Type B pancreatic cell (in vitro differentiated cells): ENCODE data around the gene MYZAP. TPM values are rescaled to one million over a fixed set of nuclear protein-coding genes. Genes with fewer than 3 reads are reported as not detected.

Experiments used
- DNase-seq: peaks from one replicate; pipeline ENCODE4 v3.0.0; 2021; ENCODE audit warnings: mixed read lengths; ENCODE audit not compliant: unreplicated experiment; ENCODE audit errors: extremely low spot score
- H3K27ac Mint-ChIP-seq: 2 replicates; pipeline ENCODE4 v1.8.0; 2021; ENCODE audit warnings: mild to moderate bottlenecking, mixed read lengths
- H3K27me3 Mint-ChIP-seq: 2 replicates; pipeline ENCODE4 v1.8.0; 2021; ENCODE audit warnings: mixed read lengths
- H3K36me3 Mint-ChIP-seq: 2 replicates; pipeline ENCODE4 v1.8.0; 2021; ENCODE audit warnings: mixed read lengths
- H3K4me1 Mint-ChIP-seq: one replicate; pipeline ENCODE4 v1.8.0; 2021; ENCODE audit warnings: mixed read lengths; ENCODE audit not compliant: unreplicated experiment
- H3K4me3 Mint-ChIP-seq: 2 replicates; pipeline ENCODE4 v1.8.0; 2021; ENCODE audit warnings: mild to moderate bottlenecking, mixed read lengths
- H3K9me3 Mint-ChIP-seq: 2 replicates; pipeline ENCODE4 v1.8.0; 2021; ENCODE audit warnings: mixed read lengths
- total RNA-seq: library from RNA; stranded (reverse); gene quantifications from 2 replicates; pipeline ENCODE4 v1.2.1, GENCODE V29; 2021; ENCODE audit warnings: low replicate concordance
- TF ChIP-seq, protein P1 (sequence below): fragments of 200-600 bp; sonication (generic); conservative IDR thresholded peaks from 2 replicates; pipeline ENCODE4 v1.5.0; 2021; ENCODE audit warnings: antibody characterized with exemption, mild to moderate bottlenecking

The MYZAP gene
- total RNA-seq, 1 donor from 2014 or later: 5.7 TPM

DNA sequence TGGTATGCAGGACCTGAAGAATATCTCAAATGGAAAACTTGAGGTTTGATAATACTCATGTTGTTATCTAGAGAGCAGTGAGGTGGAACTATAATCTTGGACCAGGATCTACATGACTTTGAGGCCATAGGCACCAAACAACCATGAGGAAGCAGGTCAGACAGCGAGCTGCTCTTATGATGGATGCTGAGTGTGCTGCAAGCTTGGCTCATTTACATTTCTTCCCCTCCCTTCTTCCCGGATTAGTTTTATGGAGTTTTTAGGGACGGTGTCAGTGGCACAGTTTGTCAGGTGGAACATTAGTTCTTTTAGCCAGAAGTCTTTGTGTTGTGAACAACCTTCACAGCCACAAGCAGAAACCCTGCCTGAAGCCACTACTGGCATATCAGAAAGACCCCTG is 8.0 kb upstream of the MYZAP start:
- peaks cover 15% of the 10 kb centered on the region for H3K9me3 Mint-ChIP-seq
- TF ChIP-seq, protein P1, sequence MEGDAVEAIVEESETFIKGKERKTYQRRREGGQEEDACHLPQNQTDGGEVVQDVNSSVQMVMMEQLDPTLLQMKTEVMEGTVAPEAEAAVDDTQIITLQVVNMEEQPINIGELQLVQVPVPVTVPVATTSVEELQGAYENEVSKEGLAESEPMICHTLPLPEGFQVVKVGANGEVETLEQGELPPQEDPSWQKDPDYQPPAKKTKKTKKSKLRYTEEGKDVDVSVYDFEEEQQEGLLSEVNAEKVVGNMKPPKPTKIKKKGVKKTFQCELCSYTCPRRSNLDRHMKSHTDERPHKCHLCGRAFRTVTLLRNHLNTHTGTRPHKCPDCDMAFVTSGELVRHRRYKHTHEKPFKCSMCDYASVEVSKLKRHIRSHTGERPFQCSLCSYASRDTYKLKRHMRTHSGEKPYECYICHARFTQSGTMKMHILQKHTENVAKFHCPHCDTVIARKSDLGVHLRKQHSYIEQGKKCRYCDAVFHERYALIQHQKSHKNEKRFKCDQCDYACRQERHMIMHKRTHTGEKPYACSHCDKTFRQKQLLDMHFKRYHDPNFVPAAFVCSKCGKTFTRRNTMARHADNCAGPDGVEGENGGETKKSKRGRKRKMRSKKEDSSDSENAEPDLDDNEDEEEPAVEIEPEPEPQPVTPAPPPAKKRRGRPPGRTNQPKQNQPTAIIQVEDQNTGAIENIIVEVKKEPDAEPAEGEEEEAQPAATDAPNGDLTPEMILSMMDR: no peak
- no peak for DNase-seq
- H3K27me3 Mint-ChIP-seq: peaks cover 6% of the 10 kb centered on the region
- no peaks in the 10 kb centered on the region for H3K36me3 Mint-ChIP-seq
- no peak overlapping the region for H3K4me3 Mint-ChIP-seq
- no peaks in the 10 kb centered on the region for H3K4me1 Mint-ChIP-seq
- no peak overlapping the region for H3K27ac Mint-ChIP-seq

DNA sequence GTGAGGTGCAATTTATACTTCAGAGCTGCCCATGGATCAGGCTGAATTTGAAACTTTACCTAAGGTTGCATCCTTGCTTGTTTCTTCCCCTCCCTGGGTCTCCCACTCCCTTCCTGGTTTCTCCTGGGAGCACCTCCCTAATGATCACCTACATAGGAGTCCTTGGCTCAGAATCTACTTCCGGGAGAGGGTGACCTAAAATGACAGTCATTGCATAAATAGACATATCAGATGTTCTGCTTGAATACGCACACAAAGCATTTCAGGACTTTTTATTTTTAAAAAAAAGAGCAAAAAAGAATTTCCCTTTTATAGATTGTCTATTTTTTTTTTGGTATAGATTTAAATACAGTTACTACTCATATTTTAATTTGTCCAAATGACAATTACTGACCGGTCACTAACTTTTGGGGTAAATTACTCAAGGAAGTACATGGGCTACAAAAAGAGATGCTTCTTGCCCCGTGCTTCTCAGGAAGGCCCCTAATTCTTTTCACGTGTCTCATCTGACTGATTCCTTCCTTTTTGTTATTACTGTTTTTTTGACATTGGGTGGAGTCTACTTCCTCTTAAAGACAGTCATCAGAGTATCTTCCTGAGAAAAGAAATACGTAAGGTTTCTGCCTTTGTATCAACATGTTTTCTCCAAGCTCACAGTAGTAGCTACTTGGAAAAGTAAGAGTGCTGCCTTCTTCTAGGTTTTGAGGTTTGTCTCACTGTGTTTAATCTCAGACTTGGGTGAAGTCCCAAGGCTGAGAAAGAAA is 4.9 kb upstream of the MYZAP start:
- no peaks in the 10 kb centered on the region for H3K36me3 Mint-ChIP-seq
- no peak for DNase-seq
- no peak overlapping the region for H3K27ac Mint-ChIP-seq
- TF ChIP-seq, protein P1: no peak
- peaks cover 17% of the 10 kb centered on the region for H3K27me3 Mint-ChIP-seq
- peaks cover 7% of the 10 kb centered on the region for H3K4me1 Mint-ChIP-seq
- no peak overlapping the region for H3K4me3 Mint-ChIP-seq
- H3K9me3 Mint-ChIP-seq: peaks cover 15% of the 10 kb centered on the region

- Mint-ChIP-seq H3K36me3 (no peaks in the 10 kb centered on the region), H3K27ac (peak overlapping the region; percentile 42), H3K9me3 (no peaks in the 10 kb centered on the region), H3K4me1 (peaks cover 7% of the 10 kb centered on the region), H3K4me3 (no peak overlapping the region), H3K27me3 (peaks cover 19% of the 10 kb centered on the region)
- DNase-seq: no peak
- TF ChIP-seq, protein P1: no peak
Observed at GRCh38 chr15:57589281-57589680, 2.4 kb upstream of the MYZAP start.

- TF ChIP-seq, protein P1: no peak
- Mint-ChIP-seq H3K27ac (peak overlapping the region; percentile 42), H3K9me3 (no peaks in the 10 kb centered on the region), H3K4me1 (peaks cover 7% of the 10 kb centered on the region), H3K36me3 (no peaks in the 10 kb centered on the region), H3K4me3 (peak overlapping the region; percentile 73), H3K27me3 (peaks cover 19% of the 10 kb centered on the region)
- DNase-seq: no peak
Observed at GRCh38 chr15:57589754-57590153, 1.9 kb upstream of the MYZAP start.

DNA sequence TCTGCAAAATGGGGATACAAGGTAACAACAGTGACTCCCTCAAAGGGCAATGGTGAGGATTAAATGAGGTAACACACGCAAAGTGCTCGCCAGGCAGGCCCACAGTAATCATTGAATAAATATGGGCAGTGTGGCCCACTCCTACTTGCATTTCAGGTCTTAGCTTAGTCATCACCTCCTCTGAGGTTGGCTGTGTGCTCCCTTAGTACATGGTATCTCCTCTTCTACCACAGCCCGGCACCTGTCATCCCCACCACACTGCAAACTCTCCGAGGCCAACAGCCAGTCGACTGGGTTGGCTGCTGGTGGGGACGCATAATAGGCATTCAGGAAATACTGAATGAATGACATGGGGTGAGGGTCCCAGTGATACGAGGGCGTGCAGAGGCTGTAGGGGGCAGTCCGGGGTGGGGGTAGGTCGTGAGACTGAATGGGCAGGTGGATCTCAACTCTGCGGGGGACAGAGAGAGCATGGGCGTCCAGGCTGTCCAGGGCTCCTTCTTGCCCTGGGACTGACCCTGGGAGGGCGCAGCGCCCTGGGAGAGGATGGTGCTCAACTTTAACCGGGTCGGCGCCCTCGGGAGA is 375 bp upstream of the MYZAP start:
- TF ChIP-seq, protein P1: no peak
- Mint-ChIP-seq H3K27me3 (peaks cover 19% of the 10 kb centered on the region), H3K27ac (peak overlapping the region; percentile 92), H3K4me1 (peaks cover 7% of the 10 kb centered on the region), H3K9me3 (peaks cover 6% of the 10 kb centered on the region), H3K36me3 (no peaks in the 10 kb centered on the region), H3K4me3 (peak overlapping the region; percentile 86)
- DNase-seq: no peak
